NCI-H2081 treated with DMSO at 0.1 percent for 48 hours (cell line): ENCODE measurements around the gene GON7.
"Not testable (repeated sequence)": the region's sequence is repeated elsewhere in the genome, so short reads cannot be mapped to it uniquely, and the experiment has no call there.

Source experiments
- DNase-seq: peaks from one replicate; lab custom pipeline; 2025; lab: John Stamatoyannopoulos, UW

Gene GON7

GRCh38 chr14:93206793-93207467 is at the start of gene GON7, which contains the start of gene UBR7:
Gene GON7 (minus strand): TSS chr14:93207065. CDS start chr14:93207037, 28 bp downstream.
Gene UBR7 (plus strand): TSS chr14:93207256. CDS start chr14:93207292, 36 bp downstream.
- DNase-seq = peak; percentile 96

DNA sequence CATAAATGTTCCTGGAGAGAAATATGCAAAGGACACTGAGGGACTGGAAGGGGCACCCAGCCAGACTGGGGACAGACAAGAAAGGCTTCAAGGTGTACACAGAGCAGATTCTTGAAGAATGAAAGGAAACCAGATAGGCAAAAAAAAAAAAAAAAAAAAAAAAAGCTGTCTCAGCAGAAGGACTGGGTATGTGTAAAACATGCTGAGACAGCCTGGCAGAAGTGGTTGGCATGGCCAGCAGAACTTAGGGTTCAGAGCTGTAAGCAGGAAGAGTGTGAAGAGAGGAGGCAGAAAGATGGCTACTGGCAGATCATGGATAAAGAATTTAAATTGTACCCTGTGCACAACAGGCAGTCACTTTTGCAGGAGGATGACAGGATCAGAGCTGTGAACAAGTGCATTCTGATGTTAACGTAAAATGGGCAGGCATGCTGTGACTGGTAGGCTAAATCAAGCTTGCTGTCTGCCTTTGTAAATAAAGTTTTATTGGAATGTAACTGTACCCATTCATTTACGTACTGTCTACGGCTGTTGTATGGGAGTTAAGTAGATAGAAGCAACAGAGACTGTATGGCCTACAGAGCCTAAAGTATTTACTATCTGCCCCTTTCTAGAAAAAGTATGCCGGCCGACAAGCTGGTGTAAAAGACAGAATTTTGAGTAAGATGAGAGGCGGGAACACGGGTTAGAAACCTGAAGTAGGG is 42.4 kb upstream of the GON7 start:
- no peak for DNase-seq

GRCh38 chr14:93246534-93246933 is 39.7 kb upstream of the GON7 start:
- no peak for DNase-seq

DNA sequence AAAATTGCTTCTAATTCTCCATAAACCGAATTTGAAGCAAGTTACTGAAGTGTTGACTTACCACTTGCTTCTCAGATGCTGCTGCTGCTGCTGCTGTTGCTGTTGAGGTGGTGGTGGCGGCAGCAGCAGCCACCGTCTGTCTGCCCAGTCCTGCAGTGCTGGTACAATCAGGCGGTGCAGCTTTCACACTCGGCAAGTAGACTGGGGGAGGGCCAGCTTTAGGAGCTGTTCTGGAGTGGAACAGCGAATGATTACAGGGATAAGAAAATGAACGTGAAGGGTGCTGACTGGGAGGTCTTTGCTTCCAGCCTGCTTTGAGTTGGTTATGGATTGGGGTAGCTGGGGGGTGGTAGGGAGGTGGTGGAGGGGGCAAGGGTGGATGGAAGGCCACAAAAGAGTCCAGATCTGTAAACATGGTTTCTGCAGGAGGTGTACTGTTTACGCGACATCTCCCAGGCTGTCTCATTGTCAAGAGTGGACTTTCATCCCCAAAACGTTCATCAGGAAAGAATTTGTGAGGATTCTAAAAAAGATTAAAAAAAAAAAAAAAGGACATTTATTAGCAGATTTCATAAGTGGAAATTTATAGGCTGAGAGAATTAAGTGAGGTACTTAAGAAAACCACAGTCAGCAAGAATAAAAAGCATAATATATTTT is 39.0 kb upstream of the GON7 start:
- no peak for DNase-seq

DNA sequence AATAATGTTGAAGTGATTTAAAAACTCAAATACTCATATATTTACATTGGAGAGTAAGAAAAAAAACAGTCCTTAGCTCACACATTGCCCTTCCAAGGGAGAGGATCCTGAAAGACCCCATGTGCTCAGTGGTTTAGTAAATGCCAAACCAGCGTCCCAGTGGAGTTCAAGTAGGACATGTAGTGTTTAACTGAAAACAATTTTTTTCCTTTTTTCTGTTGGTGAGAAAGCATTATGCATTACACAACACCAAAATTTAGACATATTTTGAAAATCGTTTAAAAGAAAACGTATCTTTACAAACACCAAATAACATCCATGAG is 33.8 kb upstream of the GON7 start:
- DNase-seq = no peak

DNA sequence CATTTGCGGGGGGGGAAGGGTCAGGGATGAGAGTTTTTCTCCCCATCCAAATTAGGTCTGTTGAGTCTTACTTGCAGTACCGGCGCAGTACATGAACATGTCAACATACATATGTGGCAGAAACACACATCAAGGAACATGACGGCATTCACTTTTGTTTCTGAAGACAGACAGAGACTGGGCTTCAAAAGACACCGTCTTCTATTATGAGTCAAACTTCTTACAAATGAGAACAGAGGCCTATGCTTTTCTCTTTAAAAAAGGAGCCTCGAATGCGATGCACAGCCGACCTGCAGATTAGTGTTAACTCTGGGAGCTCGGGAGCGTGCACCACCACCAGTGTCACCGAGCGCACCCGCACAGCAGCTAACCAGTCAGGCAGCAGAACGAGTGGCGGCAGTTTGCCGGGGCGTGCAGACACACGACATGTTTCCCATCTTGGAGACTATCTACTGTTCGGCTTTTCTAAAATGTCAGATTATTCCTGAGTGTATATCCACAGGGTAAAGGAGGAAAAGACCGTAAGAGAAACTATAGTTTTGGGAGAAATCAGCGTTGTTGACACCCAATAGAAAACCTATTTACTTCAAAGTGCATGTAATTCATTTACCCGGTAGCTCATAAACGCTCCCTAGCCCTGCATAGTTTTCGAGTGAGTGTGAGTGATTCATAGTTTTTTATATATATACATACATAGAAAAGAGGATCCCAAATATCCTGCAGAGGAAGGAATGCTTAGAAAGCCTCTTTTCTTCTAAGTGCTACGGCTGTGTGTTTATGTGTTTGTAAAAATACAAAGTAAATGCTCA is 33.2 kb upstream of the GON7 start:
- DNase-seq = no peak

GRCh38 chr14:93234798-93235197 is 27.9 kb upstream of the GON7 start:
- no peak for DNase-seq

- not testable (repeated sequence) for DNase-seq
These were observed 26.2 kb upstream of the GON7 start for GRCh38 chr14:93233078-93233477.

DNA sequence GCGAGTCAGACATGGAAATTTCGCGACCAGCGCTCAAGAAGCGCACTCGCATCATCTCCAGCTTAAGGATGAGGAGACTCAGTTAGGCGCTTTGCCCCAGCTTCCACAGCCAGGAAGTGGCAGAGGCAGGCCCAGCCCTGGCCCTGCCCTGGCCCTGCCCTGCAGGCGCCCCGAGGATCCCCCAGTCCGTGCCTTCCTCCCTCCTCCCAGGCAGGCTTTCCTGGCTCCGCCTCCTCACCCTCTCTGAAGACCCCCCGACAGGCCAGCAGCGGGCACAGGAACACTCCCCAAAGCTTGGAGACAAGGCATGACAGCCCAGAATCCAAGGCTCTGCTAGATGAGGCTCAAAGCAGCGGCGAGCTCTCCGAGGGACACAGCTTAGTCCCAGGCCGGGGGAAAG is 25.3 kb upstream of the GON7 start:
- DNase-seq = no peak

DNA sequence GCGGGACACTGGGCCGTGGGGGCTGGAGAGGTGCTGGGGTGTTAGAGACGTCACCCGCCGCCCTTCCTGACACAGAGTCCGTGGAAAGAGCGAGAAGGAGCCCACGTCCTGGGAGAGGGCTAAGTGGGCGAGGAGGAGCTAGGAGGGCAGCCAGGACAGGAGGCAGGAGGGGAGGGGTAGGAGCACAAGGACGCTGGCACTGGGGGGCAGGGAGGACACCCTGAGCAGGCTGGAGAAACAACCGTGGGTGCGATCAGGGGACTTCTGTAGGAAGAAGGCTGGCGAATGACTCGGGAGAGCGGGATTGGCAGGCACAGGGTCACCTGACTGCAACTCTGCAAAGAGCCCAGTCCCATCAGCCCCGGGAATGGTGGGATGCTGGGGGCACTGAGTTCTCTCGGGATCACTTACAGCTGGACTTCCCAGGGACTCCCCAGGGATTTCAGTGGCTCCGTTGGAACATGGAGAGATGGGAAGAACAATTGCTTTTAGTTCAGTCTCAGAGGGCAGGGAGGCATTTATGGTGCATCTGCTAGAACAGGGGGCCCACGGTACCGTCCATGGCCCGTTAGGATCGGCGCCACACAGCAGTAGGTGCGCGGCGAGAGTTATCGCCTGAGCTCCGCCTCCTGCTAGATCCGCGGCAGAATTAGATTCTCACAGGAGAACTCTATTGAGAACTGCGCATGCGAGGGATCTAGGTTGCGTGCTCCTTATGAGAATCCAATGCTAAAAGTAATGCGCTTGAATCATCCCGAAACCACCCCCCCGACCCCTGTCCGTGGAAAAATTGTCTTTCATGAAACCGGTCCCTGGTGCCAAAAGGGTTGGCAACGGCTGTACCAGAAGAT is 24.5 kb upstream of the GON7 start:
- no peak for DNase-seq

- no peak for DNase-seq
These were observed 23.7 kb upstream of the GON7 start for GRCh38 chr14:93230539-93230938.

- no peak for DNase-seq
These were observed 21.7 kb upstream of the GON7 start for GRCh38 chr14:93228550-93228949.

DNA sequence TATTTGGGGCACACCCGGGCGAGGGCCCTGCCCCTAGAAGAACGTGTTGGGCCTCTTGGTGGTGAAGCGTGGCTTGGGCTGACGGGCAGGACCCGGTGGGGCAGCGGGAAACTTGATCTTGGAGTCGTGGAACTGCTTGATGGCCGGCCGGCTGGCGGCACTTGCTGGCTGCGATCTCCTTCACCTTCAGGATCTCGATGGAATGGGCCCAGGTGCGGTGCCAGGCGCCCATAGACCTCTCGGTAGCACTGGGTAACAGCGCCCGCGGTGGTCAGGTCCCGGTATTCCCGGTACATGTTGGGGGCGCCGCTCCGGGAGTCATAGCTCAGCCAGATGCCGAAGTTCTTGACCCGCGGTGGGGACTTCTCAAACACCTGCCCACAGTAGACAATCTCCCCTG is 16.7 kb upstream of the GON7 start:
- no peak for DNase-seq

GRCh38 chr14:93220509-93220908 is 13.6 kb upstream of the GON7 start:
- DNase-seq = no peak

- peak; percentile 31 for DNase-seq
These were observed 12.3 kb upstream of the GON7 start for GRCh38 chr14:93219103-93219726.

GRCh38 chr14:93214598-93214997 is 7.7 kb upstream of the GON7 start:
- no peak for DNase-seq

DNA sequence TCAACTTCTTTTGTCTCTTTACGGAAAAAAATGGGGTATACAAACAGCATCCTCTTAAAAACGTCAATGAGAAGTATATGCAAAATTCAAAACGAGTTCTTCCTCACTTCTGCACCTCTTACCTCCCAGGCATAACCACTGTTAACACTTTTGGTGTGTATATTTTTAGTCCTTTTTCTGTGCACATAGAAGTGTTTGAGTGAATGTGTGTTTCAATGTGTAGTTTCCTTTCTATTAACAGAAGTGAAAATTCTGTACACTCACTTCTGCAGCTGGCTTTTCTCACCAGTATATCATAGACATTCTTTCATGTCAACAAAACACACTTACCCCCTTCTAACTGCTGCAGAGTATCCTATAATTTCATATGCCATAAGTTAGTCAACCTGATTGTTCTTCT is 5.6 kb upstream of the GON7 start:
- no peak for DNase-seq

GRCh38 chr14:93207468-93208308 is 823 bp upstream of the GON7 start:
- peak; percentile 16 for DNase-seq

- no peak for DNase-seq
These were observed 5.6 kb downstream of the GON7 start for GRCh38 chr14:93201155-93201704.

DNA sequence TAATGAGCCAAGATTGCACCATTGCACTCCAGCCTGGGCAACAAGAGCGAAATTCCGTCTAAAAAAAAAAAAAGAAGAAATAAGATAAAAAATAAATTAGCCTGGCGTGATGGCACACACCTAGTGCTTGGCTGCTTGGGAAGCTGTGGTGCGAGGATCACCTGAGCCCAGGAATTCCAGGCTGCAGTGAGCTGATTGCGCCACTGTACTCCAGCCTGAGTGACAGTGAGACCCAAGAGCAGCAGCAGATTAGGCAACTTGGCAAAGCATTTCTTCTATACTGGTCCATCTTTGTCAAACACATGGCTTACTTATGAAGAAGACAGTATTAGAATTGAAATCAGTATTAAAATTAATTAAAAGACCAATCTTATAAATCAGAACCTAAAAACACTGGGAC is 6.3 kb downstream of the GON7 start:
- no peak for DNase-seq
